Hematopoietic multipotent progenitor cell treated with erythropoietin and hydrocortisone succinate and interleukin-3 and kit ligand, for 4 days (in vitro differentiated cells): Measurements from ENCODE around the gene MYLK4.

Source experiments
- DNase-seq: peaks from one replicate; pipeline ENCODE4 v3.0.0-alpha.2; 2015

Gene MYLK4

DNA sequence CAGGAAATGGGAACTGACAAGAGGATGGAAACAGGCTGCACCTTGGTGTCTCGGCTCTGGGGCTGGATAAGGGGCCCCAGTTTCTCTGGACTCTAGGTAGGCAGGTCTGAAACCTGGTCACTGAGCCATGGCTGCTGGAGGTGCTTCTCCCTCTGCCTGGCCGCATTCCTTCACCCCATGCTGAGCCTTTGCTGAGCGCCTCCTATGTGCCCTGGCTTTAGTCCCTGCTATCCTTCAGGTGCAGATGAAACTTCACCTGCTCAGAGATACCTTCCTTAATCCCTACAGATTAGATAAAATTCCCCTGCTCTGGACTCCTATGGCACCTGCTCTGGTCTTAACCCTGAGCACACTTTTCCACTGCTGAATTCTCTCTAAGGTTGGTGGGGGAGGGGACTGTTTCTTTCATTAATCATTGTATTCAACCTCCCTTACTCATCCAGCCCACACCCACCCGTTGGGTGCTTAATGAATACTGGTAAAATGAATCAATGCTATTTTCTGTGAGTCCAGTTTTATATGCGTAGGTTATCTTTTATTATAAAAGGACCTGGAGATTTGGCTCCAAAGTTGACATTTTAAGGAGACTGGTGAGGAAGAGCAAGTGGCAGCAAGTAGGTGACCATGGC, 19.3 kb downstream of the MYLK4 start:
- no peak for DNase-seq

DNA sequence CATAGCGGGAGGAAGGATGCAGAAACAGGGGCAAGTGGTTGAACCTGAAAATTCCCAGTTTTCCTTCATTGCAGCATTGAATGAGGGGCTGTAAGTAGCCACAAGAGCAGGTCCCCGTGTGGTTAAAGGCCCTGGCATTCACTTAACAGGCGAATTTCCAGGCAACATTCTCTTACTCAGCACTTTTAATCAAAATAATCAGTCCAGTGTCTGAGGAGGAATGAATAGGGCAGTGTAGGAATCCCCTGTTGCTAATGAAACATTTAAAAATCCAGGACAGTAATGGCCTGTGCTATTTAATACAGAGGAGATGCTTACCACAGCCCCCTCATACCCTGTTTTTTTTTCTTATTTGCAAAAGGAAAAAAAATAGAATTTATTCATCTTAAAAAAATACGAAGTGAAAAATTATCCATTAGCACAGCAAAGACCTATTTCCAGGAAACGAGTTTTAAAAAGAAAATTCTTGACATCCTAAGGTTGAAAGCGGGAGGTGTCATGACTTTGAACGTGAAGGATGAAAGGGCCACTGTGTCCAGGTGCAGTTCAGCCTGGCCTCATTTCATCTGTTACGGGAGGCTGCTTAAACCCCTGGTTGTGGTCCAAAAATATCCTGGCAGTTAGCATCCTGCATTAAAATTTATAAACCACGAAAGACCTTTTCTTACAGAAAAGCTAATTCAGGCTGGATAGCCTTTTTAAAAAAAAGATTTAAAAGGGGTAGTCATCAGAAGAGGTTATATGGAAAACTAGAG, 20.2 kb downstream of the MYLK4 start:
- no peak for DNase-seq

DNA sequence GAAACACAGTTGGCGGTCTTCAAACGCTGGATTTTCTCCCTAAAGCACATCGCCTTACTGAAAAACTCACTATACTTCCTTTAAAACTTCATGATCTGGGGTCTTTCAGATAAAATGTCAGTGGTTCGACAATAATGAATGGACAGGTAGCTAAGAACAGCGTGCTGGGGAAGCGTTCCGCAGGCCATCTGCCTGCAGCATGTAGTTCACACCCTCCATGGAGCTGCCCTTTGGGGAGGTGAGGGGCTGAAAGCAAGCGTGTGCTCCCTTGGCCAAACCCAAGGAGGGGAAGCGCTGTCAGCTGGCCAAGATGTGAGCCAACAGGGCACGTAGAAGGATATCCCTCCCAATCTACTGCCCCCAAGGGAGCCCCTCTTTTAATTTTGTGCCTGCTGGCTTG, 20.8 kb downstream of the MYLK4 start:
- no peak for DNase-seq

DNA sequence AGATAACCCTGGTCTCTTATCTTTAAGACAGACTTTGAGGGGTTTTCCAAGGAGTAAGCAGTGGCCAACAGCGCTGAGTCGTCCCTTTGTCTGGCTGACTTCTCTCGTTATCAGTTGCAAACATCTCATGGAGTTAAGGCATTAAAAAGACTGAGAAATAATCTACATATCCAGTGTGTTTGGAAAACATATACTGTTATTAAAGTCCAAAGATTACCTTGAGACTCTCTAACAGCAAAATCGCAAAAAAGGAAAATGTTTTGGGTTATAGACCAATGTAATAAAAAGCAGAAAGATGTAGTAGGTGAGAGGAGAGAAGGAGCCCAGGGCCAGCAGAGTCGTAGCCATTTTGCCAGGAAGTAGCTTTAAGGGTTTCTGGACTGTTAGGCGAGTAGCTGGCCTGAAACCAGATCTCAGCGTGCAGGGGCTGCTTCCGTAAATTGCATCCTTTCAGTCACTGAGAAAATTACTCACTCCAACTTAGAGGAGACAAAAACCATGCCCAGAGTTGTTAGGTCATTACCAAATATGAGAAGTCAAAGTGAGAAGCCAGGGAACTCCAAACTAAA, 24.6 kb downstream of the MYLK4 start:
- DNase-seq = peak; percentile 85

DNA sequence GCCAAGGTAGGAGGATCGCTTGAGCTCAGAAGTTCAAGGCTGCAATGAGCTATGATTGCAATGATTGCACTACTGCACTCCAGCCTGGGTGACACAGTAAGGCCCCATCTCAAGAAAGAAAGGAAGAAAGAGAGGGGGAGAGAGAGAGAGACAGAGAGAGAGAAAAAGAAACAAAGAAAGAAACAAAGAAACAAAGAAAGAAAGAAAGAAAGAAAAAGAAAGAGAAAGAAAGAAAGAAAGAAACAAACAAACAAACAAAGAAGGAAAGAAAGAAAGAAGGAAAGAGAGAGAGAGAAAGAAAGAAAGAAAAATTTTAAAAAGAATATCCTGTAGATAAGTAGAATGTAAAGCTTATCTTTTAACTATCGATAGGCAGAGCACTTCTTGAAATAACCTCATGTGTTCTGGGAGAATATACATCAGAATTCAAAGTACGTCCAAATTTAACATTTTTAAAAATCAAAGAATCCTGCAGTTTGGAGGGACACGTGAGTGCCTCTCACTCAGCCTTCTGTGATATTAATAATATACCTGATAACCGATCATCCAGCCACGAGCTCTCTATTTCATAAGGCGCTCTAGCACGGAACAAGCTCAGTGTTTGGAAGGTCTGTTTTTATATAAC, 25.2 kb downstream of the MYLK4 start:
- DNase-seq = no peak

DNA sequence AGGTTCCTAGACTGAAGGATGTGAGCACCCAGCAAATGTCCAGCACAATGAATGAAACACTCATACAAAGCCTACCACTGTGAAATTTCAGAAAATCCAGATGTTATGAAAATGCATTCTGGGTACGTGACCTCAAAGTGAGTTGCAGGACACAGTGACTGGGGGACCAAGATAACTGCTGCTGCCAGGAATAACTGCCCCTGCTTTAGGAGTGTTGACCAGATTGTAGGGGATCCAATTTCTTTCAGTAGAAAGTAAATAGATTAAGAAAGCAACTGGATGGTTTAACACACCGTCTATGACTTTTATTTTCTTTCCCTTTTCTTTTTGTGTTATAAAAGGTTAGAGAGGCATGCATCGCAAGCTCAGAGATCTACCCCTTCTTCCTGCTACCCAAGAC, 29.5 kb downstream of the MYLK4 start:
- DNase-seq = peak; percentile 45

DNA sequence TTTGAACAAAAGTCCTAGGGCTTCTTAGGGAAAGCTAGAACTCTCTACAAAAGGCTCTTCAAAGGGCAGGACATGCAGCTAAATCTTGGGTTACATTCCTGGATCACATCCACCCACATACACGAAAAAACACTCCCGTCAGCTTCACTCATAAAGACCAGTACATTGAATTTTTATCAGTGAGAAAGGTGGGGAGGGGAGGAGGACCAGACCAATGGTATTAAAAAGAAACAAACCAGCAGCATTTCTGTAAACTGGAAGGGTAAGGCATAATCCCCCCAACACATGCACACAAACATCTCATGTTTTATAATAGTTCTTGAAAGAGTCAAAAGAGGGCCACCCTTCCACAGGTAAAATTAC, 31.6 kb downstream of the MYLK4 start:
- DNase-seq = peak; percentile 53

DNA sequence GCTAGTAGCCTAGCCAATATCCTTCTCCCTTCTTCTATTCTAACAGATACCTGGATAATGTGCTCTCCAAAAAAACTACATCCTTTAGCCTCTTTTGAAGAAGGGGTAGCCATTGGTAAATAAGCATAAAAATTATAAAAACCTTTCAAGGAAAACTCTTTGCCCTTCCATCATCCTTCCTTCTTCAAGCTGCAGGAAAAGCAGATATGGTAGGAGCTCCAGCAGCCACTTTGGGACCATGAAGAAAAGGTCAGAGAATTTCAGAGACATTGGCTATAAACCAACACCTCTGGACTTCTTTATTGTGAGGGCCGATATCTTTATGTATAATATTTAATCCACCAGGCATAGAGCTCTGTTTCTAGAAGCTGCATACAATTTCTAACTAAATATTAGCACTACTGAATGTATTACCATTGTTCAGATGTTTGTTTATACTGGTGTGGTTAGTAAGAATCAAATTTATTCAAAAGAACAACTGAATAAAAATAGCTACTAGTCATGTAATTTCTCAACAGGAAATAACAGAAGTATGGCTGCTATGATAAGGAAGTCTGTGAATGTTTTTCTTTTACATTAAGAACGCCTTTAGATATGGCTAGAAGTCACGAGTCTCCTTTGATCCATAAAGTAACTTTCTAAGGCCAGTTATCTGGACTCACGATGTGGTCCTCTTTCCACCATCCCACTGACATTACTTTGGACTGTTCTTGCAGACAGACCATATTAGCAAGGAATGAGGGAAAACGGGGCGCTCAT, 32.2 kb downstream of the MYLK4 start:
- peak; percentile 89 for DNase-seq

DNA sequence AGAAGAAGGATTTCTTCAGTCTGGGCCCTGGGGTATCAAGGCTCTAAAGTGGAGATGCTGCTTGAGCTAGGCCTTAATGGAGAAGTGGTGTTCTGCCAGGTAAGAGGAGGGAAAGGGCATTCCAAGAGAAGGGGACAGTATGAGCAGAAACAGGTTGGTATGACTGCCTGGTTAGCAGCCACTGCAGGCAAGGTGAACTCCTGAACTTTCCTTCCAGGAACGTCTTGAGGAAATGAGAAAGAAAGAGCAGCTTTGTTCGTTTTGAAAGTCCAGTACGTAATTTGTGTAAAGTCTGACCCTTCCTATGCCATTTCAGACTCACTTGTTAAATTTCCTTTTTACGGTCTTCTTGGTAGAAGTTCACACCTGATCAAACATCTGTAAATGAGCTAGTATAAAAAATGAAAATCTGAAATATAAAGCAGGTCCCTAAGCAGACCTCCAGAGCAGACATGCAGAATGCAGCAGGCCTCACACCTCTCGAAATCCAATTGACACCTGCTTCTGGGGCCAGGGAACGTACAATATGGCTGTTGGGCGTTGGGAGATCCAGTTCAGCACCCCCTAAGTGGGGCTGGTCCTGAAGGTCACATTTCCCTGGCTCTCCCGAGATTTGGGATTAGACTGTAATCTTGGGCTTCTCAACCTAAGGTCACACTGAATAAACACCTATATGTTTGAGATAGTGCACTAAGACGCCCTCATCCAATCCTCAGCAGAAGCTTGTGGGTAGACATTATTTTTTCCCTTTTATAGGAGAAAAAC, 33.6 kb downstream of the MYLK4 start:
- DNase-seq = no peak

DNA sequence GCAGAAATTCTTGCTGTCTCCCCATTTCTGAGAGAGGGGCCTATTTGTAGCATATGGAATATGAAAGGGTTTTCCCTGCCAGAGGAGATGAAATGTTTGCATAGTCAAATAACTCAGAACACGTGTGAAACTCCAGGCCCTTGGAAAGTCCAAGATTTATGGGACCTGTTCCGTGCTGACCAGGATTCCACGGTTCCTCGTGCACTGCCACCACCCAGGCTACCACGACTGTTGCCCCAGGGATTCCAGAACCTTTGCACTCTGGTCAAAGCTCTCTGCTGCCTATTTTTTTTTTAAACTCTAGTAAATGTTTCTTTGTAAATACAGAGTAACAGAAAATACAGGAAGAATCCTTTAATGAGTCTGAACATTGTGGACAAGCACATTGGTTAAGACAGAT, 35.0 kb downstream of the MYLK4 start:
- no peak for DNase-seq

DNA sequence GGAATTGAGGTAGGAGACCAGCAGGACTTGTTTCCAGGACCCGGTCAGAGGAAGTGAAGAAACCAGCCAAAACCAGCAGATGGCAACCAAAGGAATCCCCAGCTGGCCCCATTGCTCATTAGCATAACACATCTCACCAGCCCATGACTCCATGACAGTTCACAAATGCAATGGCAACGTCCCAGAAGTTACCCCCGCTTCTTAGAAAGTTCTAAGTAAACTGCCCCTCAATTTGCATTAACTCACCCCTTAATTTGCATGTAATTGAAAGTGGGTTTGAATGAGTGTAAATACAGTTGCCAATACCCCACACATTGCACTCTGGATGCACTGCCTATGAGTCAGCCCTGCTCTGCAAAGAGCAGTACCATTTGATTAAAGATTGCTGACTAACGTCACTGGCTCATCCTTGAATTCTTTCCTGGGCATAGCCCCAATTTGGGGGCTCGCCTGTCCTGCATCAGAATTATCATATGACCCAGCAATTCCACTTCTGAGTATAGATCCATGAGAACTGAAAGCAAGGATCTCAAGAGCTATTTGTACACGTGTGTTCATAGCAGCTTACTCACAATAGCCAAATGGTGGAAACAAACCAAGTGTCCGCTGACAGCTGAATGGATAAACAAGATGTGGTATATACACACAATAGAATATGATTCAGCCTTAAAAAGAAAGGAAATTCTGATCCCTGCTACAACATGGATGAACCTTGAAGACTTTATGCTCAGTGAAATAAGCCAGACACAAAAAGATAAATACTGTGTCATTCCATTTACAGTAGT, 36.4 kb downstream of the MYLK4 start:
- peak; percentile 26 for DNase-seq

DNA sequence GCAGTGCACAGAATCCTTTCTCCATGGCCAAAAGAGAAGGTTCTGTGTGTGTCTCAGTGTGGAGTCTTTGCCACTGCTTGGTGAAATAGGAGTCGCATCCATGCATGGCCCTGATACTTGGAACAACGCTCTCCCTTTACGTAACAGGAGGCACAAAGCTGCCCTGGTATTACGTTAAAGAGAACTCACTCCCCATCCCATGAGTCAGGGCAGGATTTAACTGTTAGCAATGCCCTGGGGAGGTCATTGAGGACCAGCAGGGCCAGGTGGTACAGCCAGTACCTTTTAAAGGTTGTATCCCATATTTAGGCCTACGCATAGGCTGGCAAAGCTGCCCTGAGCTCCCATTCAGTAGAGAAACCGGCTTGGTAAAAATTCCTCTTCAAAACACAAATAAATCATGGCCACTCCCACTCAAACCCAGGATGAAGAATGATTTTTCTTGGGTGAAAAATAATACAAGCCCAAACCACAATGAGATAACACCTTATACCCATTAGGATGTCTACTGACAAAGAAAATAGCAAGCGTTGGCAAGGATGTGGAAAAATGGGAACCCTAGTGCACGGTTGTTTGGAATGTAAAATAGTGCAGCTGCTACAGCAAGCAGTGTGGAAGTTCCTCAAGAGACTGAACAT, 37.1 kb downstream of the MYLK4 start:
- no peak for DNase-seq

DNA sequence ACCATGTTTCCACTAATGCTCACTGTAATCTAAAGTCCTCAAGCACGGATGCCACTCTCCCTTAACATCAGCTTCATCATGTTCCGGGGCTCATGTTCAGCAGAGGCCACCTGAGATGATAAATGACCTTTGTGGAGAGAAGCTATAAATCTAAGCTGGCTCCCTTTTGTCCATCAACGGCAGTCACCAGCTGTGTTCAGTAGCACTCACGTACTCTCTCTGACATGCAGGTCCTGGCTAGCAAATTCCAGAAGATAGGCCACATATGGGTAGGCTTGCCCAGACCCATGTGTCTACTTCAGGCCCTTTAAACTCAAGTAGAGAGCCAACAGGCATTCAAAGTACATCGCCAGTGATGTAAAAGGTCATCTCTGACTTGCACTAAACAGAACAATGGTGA, 38.6 kb downstream of the MYLK4 start:
- DNase-seq = no peak

DNA sequence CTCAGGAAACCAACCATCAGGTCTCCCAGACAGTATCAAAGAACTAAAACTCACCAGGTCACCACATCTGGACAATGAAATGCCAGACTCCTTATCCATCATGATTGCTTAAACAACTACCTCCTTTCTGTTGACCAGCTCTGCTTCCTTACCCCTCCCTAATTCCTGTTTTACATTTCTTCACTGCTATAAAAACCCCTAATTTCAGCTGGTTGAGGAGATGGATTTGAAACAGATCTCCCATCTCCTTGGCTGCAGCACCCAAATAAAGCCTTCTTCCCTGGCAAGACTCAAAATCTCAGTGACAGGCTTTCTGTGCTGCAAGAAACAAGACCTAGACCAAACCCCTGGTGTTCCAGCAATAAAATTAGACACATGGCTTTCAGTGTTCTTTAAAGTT, 40.3 kb downstream of the MYLK4 start:
- no peak for DNase-seq

DNA sequence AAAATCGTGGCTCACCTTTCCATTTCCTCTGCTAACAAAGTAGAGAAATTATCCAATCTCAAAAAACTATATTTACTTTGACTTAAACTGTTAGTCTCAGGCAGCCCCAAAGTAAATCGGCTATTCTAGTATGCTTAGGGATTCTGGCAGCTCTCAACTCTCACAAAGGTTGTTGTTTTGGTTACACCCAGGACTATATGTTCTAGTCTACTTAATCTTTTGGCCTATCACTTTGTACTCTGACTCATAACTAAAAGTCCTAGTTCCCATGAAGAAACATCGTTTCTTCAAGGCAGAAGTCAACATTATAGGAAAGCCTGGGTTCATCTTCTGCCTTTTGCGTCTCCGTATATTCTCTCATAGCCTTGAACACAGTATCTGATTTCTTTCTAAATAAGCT, 42.3 kb downstream of the MYLK4 start:
- DNase-seq = no peak

DNA sequence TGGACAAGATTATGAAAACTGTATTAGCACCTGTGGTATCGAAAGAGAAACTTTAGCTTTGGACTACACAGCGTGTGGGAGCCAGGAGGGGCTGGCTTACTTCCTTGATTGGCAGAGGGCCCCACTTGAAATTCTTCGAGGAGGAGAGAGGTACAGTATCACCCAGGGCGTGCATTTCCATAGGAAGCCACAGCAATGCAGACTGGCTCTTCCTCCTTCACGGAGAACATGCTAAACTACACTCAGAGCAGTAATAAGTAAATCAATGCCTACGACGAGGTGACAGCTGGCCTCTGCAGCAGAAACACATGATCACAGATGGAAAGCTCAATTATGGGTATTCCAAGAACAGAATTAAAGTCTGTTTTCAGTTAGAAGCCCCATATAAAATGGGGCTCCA, 44.2 kb downstream of the MYLK4 start:
- DNase-seq = peak; percentile 48

DNA sequence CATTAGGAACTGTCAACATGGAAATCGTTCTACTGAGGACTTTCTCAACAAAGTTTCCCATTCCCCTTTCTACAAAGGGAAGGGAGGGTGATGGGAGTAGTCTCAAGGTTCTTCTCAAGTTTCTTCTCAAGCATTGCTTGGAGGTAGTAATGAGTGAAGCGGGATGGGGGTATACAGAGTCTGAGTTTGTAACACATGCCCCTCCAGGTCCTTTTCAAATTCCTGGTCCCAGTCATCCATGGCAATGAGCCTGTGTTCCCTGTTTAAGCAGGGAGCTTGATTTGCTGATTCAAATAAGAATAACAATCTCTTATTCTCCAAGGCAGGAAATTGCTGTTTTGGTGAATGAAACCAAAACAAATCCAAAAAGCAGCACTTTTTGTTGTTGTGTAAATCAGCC, 45.5 kb downstream of the MYLK4 start:
- DNase-seq = no peak

DNA sequence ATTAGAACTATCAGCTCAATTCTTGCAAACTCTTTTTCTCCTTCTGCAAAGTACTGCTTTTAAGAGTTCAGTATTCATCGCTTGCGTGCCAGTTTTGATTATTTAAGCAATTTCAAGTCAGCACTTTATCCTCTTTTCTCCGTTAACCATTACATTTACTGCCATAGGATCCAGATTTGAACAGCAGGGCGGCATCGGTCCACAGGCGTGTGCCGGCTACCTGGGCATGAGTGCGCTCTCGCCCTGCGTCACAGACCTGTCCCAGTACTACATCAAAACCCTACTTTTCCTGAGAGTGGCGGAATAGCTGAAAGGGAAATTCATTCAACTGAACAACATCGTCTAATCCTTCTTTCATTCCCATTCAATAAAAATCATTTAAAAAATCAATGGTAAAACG, 53.4 kb downstream of the MYLK4 start:
- DNase-seq = no peak

DNA sequence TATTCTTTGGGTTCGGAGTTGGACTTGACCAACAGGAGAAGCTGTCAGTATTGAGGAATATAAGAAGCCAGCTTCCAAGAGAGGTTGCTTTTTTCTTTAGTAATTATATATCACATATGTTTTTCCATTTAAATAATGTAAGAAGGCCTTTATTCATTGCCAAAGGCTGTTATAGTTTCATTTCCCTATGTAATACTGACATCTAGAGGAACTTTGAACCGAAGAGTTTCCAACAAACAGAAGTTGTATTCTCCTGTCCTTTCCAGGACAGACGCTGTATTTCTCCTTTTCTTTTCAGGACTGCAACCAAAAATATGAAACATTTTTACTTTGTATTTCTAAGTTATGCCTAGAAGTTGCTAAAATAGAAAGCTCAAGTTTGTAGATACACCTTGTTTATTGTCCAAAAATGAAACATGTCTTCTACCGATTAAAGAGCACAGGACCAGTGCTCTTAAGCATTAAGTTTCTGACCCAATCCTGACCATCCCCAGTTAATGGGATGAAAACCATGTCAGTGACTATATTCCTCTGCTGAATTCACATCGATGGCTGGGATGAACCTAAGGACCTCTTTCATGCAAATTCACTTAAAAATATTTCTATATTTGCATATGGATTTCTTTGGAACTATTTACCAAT, 55.1 kb downstream of the MYLK4 start:
- peak; percentile 66 for DNase-seq

DNA sequence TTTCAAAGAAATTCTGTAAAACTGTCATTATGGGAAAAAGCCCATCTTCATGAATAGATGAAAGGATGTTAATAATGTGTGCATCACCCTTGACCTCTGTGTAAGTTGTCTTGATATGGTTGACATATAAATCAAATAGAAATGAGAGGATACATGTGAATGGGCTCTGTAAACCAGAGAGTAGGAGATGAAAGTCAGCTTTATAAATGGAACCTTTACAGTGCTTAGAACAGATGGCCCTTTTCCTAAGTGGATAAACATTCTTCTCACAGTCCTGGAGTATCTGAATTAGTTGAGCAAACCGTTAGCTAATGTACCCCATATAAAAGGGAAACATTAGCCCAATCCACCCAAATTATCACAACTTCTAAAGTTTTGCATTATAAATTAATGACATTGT, 57.5 kb downstream of the MYLK4 start:
- no peak for DNase-seq
